ENCODE results near the gene LRMDA.

GRCh38 chr10:76129213-76129612, 697.8 kb downstream of the LRMDA start:
- TF ChIP-seq NPAS2 (CRISPR knock-in tag; IDR thresholded peaks at IDR 0.05; ENCODE audit: borderline replicate concordance) (no peak), SMC3 (IDR thresholded peaks at IDR 0.05) (no peak), KDM5A (IDR thresholded peaks at IDR 0.05) (no peak)

Data from A549 (cell line).